HG03457 (cell line): ENCODE data around the gene E2F1.
"Not testable (repeated sequence)": the region's sequence is repeated elsewhere in the genome, so short reads cannot be mapped to it uniquely, and the experiment has no call there.

ENCODE experiments used
- ATAC-seq: cut with Tn5 transposase; IDR thresholded peaks from one replicate; pipeline ENCODE4 v1.9.1; 2021; ENCODE audit warnings: moderate number of reproducible peaks; ENCODE audit not compliant: unreplicated experiment

Gene E2F1

GRCh38 chr20:33710681-33711445, 24.7 kb upstream of the E2F1 start:
- ATAC-seq, result no peak

GRCh38 chr20:33709905-33710541, 23.8 kb upstream of the E2F1 start:
- no peak for ATAC-seq

GRCh38 chr20:33709398-33709797, 23.2 kb upstream of the E2F1 start:
- no peak for ATAC-seq

GRCh38 chr20:33707668-33708067, 21.5 kb upstream of the E2F1 start:
- no peak for ATAC-seq

- no peak for ATAC-seq
Observed at GRCh38 chr20:33704197-33704924, 18.2 kb upstream of the E2F1 start.

GRCh38 chr20:33703498-33704137, 17.4 kb upstream of the E2F1 start:
- no peak for ATAC-seq

- no peak for ATAC-seq
Observed at GRCh38 chr20:33702861-33703260, 16.7 kb upstream of the E2F1 start.

GRCh38 chr20:33701629-33702450, 15.7 kb upstream of the E2F1 start:
- ATAC-seq, result no peak

GRCh38 chr20:33700696-33701441, 14.7 kb upstream of the E2F1 start:
- not testable (repeated sequence) for ATAC-seq

GRCh38 chr20:33698966-33699365, 12.8 kb upstream of the E2F1 start:
- not testable (repeated sequence) for ATAC-seq

GRCh38 chr20:33697129-33697528, 10.9 kb upstream of the E2F1 start:
- no peak for ATAC-seq

GRCh38 chr20:33696448-33696847, 10.3 kb upstream of the E2F1 start:
- ATAC-seq, result no peak

- no peak for ATAC-seq
Observed at GRCh38 chr20:33694639-33695012, 8.4 kb upstream of the E2F1 start.

- ATAC-seq, result no peak
Observed at GRCh38 chr20:33693741-33694638, 7.8 kb upstream of the E2F1 start.

- no peak for ATAC-seq
Observed at GRCh38 chr20:33693289-33693688, 7.1 kb upstream of the E2F1 start.

GRCh38 chr20:33689973-33690372, 3.8 kb upstream of the E2F1 start:
- ATAC-seq, result no peak

- no peak for ATAC-seq
Observed at GRCh38 chr20:33689493-33689892, 3.3 kb upstream of the E2F1 start.

GRCh38 chr20:33688938-33689424, 2.8 kb upstream of the E2F1 start:
- no peak for ATAC-seq
